ENCODE data around the gene TRAPPC13.
"Not testable (repeated sequence)": the region's sequence is repeated elsewhere in the genome, so short reads cannot be mapped to it uniquely, and the experiment has no call there.

TRAPPC13 gene, protein sequence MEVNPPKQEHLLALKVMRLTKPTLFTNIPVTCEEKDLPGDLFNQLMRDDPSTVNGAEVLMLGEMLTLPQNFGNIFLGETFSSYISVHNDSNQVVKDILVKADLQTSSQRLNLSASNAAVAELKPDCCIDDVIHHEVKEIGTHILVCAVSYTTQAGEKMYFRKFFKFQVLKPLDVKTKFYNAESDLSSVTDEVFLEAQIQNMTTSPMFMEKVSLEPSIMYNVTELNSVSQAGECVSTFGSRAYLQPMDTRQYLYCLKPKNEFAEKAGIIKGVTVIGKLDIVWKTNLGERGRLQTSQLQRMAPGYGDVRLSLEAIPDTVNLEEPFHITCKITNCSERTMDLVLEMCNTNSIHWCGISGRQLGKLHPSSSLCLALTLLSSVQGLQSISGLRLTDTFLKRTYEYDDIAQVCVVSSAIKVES

GRCh38 chr5:65624571-65625555, at the start of gene TRAPPC13, which contains the start of gene SHLD3:
Gene TRAPPC13 (plus strand): TSS chr5:65625027. CDS start chr5:65625061, 34 bp downstream.
Gene SHLD3 (plus strand): TSS chr5:65625027. CDS start chr5:65629588, 4,561 bp downstream.
- DNase-seq, result peak; percentile 81

- no peak for DNase-seq
Measured at GRCh38 chr5:65577141-65577540, 47.7 kb upstream of the TRAPPC13 start.

- DNase-seq, result no peak
Measured at GRCh38 chr5:65588694-65589093, 36.1 kb upstream of the TRAPPC13 start.

DNA sequence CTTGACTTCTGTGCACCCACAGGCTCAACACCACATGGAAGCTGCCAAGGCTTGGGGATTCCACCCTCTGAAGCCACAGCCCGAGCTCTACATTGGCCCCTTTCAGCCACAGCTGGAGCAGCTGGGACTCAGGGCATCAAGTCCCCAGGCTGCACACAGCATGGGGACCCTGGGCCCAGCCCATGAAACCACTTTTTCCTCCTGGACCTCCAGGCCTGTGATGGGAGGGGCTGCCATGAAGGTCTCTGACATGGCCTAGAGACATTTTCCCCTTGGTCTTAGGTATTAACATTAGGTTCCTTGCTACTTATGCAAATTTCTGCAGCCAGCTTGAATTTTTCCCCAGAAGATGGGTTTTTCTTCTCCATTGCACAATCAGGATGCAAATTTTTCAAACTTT, 23.1 kb upstream of the TRAPPC13 start:
- DNase-seq, result not testable (repeated sequence)

GRCh38 chr5:65611524-65611923, 13.3 kb upstream of the TRAPPC13 start:
- peak; percentile 77 for DNase-seq

- DNase-seq, result no peak
Measured at GRCh38 chr5:65612298-65612907, 12.4 kb upstream of the TRAPPC13 start.

DNA sequence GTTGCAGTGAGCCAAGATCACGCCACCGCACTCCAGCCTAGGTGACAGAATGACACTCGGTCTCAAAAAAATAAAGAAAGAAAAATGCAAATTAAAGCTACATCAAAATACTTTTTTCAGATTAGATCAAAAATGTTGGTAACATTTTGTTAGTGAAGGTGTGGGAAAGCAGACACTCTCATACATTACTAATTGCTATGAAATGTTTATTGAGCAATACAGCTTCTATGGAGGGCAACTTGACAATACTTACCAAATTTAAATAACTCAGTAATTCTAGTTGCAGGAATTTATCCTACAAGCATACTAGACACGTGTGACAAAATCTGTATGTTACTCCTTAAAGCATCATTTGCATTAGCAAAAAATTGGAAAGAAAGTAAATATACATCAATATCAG, 4.8 kb upstream of the TRAPPC13 start:
- DNase-seq, result no peak

DNA sequence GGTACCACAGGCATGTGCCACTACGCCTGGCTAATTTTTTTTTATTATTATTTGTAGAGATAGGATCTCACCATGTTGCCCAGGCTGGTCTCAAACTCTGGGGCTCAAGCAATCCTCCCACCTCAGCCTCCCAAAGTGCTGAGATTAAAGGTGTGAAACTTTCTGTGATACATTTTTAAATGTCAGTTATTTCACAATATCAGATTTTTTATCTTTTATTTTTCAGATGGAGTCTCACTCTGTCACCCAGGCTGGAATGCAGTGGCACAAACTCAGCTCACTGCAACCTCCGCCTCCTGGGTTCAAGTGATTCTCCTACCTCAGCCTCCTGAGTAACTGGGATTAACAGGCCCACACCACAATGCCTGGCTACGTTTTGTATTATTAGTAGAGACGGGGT, 2.9 kb upstream of the TRAPPC13 start:
- not testable (repeated sequence) for DNase-seq

DNA sequence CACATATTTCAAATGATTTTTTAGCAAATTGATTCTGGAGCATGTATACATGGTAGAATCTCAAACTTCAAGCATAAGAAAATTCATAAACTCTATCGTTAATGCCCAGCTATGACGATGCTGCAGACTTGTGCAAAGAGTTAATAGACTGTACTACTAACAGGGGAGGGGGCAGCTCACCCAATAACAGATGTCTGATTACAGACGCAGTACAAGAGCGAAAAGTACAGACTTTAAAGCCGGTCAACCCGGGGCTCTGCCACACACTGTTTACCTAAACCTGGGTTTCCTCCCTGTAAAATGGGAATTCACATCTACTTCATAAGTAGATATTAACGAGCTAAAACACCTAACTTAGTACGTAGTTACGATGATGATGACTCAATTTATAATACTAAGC, 1.3 kb upstream of the TRAPPC13 start:
- no peak for DNase-seq

GRCh38 chr5:65624025-65624570, 729 bp upstream of the TRAPPC13 start, which contains the start of gene TRIM23:
Gene TRIM23 (minus strand): TSS chr5:65624333. CDS start chr5:65624274, 59 bp downstream.
- DNase-seq, result peak; percentile 95

DNA sequence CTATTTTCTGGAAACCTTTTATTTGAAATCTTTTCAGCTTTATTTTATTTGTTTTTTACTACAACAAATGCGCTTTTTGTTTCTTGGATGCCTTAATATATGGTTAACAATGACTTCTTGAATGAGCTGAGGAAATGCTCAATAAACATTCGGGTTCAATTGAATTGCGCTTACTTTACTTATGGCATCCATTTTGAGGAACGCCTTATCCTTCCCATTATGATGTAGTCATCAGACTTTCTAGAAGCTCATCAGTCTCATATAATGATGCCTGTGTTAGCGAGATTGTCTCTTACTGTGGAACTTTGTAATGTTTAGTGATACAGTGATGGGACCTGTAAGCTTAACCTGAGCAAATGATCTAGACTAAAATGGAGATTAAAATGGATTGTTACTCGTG, 916 bp downstream of the TRAPPC13 start:
- DNase-seq, result no peak

- DNase-seq, result no peak
Measured at GRCh38 chr5:65630981-65631380, 6.2 kb downstream of the TRAPPC13 start.

DNA sequence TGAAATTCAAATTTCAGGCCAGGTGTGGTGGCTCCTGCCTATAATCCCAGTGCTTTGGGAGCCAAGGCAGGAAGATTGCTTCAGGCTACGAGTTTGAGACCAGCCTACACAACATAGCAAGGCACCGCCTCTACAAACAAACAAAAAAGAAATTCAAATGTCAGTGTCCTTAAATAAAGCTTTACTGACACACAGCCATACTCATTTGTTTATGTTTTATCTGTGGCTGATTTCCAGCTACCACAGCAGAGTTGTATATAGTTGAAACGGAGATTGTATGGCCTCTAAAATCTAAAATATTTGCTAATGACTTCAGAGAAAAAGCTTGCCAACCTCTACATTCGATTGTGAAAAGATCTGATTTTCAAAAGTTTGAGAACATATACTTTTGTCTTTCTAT, 15.4 kb downstream of the TRAPPC13 start:
- no peak for DNase-seq

DNA sequence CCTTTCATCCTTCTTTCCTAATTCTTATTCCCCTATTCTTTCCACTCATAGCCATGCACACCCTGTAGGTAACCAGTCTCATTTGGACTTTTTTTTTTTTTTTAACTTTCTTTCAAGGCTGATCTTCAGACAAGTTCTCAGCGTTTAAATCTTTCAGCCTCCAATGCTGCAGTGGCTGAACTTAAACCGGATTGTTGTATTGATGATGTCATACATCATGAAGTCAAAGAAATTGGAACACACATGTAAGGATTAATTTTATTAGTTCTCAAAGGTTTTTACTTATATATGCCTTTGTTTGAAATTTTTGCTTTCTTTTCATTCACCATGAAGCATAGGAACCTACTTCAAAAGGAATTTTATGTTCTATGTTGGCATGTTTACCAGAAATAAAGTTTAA, 22.1 kb downstream of the TRAPPC13 start:
- no peak for DNase-seq

DNA sequence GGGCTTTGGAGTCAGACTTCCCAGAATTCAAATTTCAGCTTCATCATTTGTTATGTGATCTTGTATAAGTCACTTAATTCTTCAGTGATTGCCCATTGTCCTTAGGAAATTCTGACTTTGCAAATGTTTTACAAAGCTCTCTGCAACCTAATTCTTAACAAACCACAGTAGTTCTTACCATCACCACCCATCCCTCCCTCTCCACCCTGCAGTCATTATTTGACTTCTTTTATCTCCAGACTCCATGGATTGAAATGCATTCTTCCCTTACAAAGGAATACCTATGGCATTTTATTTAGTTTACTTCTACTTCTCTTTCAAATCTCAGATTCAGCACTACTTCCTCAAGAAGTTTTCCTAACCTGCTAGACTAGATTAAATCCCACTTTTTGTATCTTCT, 23.1 kb downstream of the TRAPPC13 start:
- DNase-seq, result no peak

DNA sequence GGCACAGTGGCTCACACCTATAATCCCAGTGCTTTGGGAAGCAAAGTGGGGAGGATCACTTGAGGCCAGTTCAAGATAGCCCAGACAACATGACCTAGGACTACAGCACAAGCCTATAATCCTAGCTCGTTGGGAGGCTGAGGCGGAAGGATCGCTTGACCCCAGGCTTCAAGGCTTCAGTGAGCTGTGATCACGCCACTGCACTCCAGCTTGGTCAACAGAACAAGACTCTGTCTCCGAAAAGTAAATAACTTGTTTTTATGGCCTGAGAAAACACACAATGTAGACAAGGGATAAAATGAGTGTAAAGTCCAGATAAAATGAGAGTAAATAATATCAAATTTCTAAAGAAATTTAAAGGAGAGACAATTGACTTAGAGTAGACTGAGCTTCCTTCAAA, 26.3 kb downstream of the TRAPPC13 start:
- DNase-seq, result no peak

- DNase-seq, result no peak
Measured at GRCh38 chr5:65654713-65655112, 29.9 kb downstream of the TRAPPC13 start.

DNA sequence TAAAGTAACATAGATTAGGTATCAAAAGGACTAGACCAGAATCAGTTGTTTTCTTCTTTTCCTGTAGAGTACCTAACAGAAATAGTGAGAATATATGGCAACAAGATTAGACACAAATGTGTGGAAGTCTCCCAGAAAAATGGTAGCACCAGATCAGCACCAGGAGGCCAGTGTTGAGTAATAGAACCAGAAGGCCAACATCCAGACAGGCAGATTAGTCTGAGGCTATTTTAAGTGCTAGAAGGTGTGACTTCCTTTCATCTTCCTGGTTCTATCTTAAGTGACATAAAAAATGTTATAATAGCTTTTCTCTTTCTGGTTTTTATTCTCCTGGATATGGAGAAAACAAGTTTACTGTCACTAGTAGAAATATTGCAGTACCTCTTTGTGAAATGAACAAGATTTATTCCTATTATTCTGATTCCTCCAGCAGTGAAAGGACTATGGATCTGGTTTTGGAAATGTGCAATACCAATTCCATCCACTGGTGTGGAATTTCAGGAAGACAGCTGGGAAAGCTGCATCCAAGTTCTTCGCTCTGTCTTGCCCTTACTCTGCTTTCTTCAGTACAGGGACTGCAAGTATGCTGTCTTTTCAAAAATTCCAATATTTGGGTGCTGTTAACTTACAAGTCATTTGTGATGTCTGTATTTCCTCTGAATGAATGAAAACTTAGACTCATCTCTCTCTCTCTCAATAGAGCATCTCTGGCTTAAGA, 39.1 kb downstream of the TRAPPC13 start:
- no peak for DNase-seq

- no peak for DNase-seq
Measured at GRCh38 chr5:65668696-65669095, 43.9 kb downstream of the TRAPPC13 start.

DNA sequence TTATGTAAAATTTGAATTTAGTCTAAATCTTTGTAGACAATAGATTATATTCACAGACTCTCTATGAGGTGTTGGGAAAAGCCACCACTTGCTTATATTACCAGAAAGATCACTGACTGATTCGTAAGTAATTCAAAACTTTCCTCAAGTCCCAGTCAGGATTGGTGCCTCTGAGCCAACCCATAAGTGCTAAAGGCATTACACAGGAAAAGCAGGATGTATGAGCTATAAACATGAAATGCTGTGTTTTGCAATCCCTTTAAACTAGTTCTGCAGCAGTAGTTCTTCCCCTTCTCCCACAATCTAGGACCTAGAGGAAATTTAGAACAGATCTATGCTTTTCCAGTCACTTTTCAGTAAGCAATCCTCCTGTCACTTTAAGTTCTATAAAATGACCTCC, 48.0 kb downstream of the TRAPPC13 start:
- DNase-seq, result peak; percentile 57

GRCh38 chr5:65674749-65675148, 49.9 kb downstream of the TRAPPC13 start:
- peak; percentile 61 for DNase-seq

GRCh38 chr5:65676056-65676455, 51.2 kb downstream of the TRAPPC13 start:
- DNase-seq, result not testable (repeated sequence)
